GM19328 (cell line): ENCODE measurements around the gene ACER1.

Source experiments
- ATAC-seq: cut with Tn5 transposase; IDR thresholded peaks from one replicate; pipeline ENCODE4 v1.9.1; 2021; ENCODE audit warnings: mild to moderate bottlenecking, moderate library complexity; ENCODE audit not compliant: unreplicated experiment

The ACER1 gene

GRCh38 chr19:6269101-6269886 lies 64.1 kb downstream of the ACER1 start:
- ATAC-seq, result no peak

DNA sequence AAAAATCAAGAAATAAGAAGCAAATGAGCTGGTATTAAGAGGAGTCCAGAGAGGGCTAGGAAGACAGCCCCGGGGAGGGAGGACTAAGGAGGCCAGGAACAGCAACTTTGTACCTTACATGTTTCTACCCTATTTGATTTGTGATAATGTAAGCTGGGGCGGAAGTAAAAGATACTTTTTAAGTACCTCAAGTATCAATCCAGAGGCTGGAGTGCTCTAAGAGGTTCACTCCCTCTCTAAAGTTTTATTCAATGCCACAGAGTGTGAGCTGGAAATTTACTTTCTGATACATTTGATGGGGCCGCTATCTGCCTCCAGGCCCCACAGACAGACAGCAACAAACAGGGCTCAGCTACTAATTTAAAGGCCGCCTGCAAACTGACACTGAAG lies 65.0 kb downstream of the ACER1 start:
- ATAC-seq, result no peak

- no peak for ATAC-seq
Observed at GRCh38 chr19:6267552-6268381, 65.6 kb downstream of the ACER1 start.

- no peak for ATAC-seq
Observed at GRCh38 chr19:6264803-6265202, 68.6 kb downstream of the ACER1 start.

DNA sequence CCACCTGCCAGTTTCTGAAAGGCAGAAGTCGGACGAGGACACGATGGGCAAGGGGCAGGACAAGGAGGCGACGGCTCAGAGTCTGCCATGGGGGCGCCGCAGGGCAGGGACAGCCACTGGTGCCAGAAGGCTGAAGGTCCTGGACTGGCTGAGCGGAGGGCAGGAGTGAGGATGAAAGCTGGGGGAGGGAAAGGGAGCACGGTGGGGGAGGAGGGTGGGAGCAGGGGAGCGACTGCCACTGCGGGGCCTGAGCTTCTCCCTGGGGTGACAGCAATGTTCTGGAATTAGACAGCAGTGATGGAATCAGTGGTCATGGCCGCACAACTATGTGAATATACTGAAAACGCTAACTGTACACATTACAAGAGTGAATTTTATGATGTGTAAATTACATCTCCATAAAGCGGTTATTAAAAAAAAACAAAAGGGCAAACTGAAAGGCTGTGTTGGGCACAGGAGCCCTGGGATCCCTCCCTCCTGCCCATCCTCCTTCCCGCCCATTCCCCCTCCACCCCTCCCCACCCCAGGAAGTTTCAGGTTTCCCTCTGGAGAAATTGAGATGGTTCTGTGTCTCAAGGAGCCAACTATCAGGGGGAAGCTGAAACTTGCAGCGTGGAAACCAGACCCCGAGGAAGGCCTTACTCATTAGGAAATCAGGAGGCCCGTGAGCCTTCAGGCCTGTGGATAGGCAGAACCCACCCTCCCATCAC lies 69.5 kb downstream of the ACER1 start:
- ATAC-seq, result no peak

DNA sequence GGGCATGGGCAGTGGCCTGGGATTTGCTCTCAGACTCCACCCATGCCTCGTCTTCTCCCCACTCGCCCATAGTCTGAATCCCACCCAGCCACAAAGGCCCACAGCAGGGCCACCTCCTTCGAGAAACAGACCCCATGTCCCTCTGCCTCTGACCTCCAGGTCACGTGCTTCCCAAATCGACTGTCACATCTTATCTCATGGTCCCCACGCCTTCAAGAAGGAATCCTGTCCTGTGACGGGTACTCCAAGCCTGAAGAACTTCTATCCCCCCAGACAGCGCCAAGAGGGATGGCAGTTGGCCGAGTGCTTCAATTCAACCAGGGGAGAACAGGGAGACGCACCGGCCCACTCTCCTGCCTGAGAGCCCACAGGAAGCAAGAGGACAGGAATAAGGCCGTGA lies 70.1 kb downstream of the ACER1 start:
- ATAC-seq, result no peak

DNA sequence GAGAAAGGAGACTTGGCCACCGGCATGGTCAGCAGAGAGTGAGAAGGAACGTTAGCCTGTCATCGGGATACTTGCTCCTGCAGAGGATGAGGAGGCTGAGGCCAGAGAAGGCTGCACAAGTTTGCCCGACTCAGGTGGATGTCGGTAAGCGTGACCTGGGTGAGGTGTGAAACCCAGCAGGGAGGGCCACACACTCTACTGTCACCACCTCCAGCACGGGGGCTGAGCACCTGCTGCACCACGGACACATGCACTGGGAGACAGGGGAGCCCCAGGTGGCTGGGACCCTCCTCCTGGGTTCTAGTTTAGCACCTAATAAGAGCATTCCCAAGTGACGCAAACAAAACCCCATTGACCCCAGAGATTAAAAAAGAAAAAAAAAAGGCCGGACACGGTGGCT lies 70.9 kb downstream of the ACER1 start:
- ATAC-seq, result no peak

- ATAC-seq, result no peak
Observed at GRCh38 chr19:6261883-6262282, 71.5 kb downstream of the ACER1 start.

DNA sequence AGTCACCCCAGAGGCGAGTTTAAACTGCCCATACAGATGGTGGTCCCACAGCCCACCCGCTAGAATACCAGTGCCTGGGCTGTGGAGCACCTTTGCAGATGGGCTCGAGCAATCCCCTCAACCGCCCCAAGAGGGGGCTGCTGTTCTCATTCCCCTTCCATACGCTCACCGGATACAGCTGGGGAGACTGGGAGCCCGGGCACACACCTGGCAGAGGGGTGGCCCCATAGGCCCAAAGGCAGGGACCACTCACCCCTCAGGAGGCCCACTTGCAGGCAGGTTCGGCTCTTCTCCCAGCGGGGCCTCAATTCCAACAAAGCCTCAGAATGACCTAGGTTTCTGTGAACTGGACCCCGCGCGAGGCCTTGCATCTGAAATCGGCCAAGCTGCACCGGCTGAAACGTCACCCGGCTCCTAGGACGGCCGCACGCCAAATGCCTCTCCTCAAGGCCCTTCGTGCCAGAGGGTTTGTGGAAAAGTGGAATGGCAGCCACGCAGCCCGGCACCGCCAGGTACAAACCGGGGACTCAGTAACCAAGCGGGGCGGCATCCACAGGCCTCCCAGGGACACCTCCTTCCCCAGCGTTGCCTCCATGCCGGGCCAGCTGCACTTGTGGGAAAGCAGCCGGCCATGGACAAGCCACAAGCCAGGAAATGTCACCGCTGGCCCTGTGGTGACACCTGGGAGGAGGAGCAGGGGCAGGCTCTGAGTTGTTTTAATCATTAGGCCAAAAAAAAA lies 72.3 kb downstream of the ACER1 start:
- no peak for ATAC-seq

DNA sequence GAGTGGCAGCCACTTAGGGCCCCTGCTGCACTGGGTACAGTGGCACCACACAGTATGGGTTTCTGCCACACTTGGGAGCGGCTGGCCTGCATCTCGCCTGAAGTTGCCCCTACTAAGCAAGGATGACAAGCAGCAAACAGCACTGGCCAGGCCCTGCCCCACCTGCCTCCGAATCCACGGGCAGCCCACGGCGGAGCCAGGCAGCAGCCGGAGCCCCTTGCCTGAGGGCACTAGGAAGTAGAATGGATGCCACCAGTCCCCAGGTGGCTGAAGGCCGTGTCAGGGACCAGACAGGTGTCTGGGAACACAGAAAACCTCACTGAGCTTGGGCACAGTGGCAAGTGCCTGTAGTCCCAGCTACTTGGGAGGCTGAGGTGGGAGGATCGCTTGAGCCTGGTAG lies 73.0 kb downstream of the ACER1 start:
- no peak for ATAC-seq

DNA sequence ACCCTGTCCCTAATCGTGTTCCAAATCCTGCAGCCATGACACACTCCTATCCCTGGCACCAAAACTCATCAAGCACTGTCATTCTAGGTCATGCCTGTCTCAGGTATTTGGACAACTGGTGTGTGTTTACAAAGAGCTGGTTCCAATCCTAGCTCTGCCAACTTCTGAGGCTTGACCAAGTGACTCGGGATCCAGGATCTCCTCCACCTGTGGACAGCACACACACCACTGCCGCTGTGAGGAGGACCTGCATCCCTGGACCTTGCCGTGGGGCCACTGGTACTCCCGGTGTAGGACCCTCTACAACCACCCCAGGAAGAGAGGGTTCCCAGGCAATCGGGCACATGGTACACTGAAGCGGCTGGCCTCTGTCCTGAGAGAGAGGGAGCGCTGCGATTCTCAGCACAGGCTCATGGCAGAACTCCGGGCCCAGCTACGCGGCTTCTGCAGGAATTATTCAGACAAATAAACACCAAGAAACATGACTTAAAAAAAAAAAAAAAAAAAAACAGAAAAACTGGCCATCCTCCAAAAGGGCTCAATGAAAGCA lies 74.0 kb downstream of the ACER1 start:
- ATAC-seq, result no peak

GRCh38 chr19:6258812-6259311 lies 74.5 kb downstream of the ACER1 start:
- ATAC-seq, result no peak
